Sigmoid colon (tissue), 4 donors: ENCODE measurements around the gene SPON1.

Source experiments
- CTCF ChIP-seq, 4 experiments: fragments of 450-650 bp in 3 of 4; fragments of 200-600 bp in 1 of 4; IDR thresholded peaks; one replicate each; pipeline ENCODE4 v1.5.1; 2016 to 2019; ENCODE audit warnings: antibody characterized with exemption in 4 of 4, mild to moderate bottlenecking in 3 of 4, moderate library complexity in 2 of 4
- EP300 ChIP-seq, 4 donors: sonication (generic); formaldehyde crosslinking; IDR thresholded peaks; one replicate each; pipeline ENCODE4 v1.6.1; 2017; ENCODE audit warnings: antibody characterized with exemption in 4 of 4
- POLR2A ChIP-seq, 2 donors: fragments of 450-650 bp; IDR thresholded peaks; one replicate each; pipeline ENCODE4 v1.6.1; 2016; ENCODE audit warnings: antibody characterized with exemption in 2 of 2, mild to moderate bottlenecking in 2 of 2, moderate library complexity in 2 of 2

- TF ChIP-seq CTCF (IDR thresholded peaks at IDR 0.05) (no peak), POLR2A (IDR thresholded peaks at IDR 0.05) (no peak), EP300 (IDR thresholded peaks at IDR 0.05) (no peak)
Measured at GRCh38 chr11:13942378-13942777, 20.1 kb upstream of the SPON1 start.
